Activated naive CD8-positive, alpha-beta T cell treated with anti-CD3 and anti-CD28 coated beads, Interleukin-2, amount 10 ng/mL, durations not matched to agents 7 days and 5 days (primary cell): ENCODE measurements around the gene ITPRID1. TPM values are rescaled to one million over a fixed set of nuclear protein-coding genes. Genes with fewer than 3 reads are reported as not detected.

Source experiments
- ATAC-seq: fragments of 150-1000 bp; cut with Tn5 transposase; one replicate; pipeline ENCODE4 v1.10.0; 2021; ENCODE audit warnings: low read depth, moderate library complexity
- POLR2A ChIA-PET: fragments of 350-600 bp; sonication (Branson Sonifier 250); formaldehyde crosslinking; loops from one replicate; lab custom pipeline; 2021; ENCODE audit warnings: antibody characterized with exemption; lab: Charles Lee
- DNase-seq: peaks from one replicate; pipeline ENCODE4 v3.0.0; 2021
- H3K27ac Mint-ChIP-seq: one replicate; pipeline ENCODE4 v1.8.0; 2022; ENCODE audit warnings: mild to moderate bottlenecking, mixed read lengths
- H3K27me3 Mint-ChIP-seq: one replicate; pipeline ENCODE4 v1.8.0; 2022; ENCODE audit warnings: mild to moderate bottlenecking, moderate library complexity, mixed read lengths
- H3K36me3 Mint-ChIP-seq: one replicate; pipeline ENCODE4 v1.8.0; 2021; ENCODE audit warnings: mild to moderate bottlenecking, mixed read lengths
- H3K4me1 Mint-ChIP-seq: one replicate; pipeline ENCODE4 v1.8.0; 2021; ENCODE audit warnings: mixed read lengths
- H3K4me3 Mint-ChIP-seq: one replicate; pipeline ENCODE4 v1.8.0; 2022; ENCODE audit warnings: mild to moderate bottlenecking, moderate library complexity, mixed read lengths
- H3K9me3 Mint-ChIP-seq: one replicate; pipeline ENCODE4 v1.8.0; 2021; ENCODE audit warnings: mixed read lengths
- total RNA-seq, 2 experiments: library from RNA; stranded (reverse); gene quantifications; one replicate each; pipeline ENCODE4 v1.2.3, GENCODE V29; 2021

ITPRID1 gene
- total RNA-seq, 2 experiments from 2014 or later: not detected

DNA sequence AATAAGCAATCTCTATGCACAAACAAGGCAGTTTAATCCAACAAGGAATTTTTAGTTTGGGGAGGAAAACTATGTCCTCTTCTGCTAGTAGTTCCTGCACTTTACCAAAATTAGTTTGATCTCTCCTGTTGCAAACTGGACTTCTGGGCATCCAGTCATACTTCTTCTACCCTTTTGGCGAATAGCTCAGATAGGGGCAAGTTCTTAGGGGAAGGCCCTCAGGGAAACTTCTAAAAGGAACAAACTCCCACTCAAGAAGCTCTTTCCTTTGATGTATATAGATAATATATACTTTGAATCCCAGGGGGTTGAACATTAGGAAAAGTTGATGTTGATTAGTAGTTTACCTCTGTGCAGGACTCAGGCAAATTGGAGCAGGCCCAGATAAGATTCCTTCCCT is 151.7 kb downstream of the ITPRID1 start:
- Mint-ChIP-seq H3K9me3 (peaks cover 3% of the 10 kb centered on the region), H3K4me3 (no peak overlapping the region), H3K4me1 (no peaks in the 10 kb centered on the region), H3K27me3 (no peaks in the 10 kb centered on the region), H3K36me3 (no peaks in the 10 kb centered on the region), H3K27ac (no peak overlapping the region)
- POLR2A ChIA-PET: no interaction called here
- DNase-seq (no peak), ATAC-seq (no peak)

DNA sequence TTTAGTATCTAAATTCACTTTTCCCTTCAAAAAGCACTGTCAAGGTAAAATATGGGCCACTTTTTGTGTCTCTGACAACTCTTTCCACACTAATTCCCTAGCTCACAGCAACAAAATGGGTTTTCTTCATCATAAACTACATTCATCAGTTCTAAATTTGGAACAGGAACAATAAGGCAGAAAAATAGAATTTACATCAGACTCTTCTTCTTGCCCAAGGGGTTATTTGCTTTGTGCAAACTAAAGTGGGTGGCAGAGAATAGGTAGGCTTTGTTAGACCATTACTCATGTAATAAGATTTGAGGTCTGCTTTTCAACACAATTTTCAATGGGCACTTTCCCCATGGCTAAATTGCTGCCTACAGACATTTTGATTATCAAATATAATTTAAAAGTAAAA is 155.6 kb downstream of the ITPRID1 start:
- Mint-ChIP-seq H3K4me3 (no peak overlapping the region), H3K36me3 (no peaks in the 10 kb centered on the region), H3K27ac (no peak overlapping the region), H3K9me3 (no peaks in the 10 kb centered on the region), H3K4me1 (no peaks in the 10 kb centered on the region), H3K27me3 (no peaks in the 10 kb centered on the region)
- ATAC-seq (no peak), DNase-seq (no peak)
- POLR2A ChIA-PET: no interaction called here

DNA sequence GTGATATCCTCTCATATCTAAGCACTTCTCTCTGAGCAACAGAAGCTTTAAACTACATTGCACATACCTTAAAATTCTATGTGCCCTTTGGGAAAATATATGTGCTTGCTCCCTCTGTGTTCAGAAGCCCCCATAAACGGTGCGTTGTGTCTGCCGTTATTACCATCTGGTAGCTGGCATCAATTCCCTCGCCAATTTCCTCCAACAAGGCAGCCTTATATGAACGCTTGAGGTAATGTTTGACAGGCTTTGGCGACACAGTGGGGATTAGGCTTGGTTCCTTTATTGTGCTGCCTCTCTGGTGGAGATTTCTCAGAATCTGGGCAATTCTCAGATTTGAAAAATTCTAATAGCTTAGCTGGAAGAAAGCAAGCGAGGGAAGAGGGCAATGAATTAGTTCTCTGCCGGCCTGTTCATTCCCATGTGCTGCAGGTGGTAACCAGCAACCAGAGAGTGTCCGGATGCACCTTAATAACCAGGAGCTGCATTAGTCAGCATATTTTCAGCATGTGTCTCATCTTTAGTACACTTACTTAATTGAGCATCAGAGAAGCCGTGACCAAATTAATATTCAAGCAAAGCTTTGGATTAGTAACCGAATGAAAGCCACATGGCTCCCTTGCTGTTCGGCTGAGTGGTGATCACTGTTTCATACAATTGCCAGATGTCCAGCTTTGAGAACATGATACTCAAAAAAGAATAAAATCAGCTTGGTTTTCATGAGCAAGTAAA is 165.8 kb downstream of the ITPRID1 start:
- no peaks in the 10 kb centered on the region for H3K36me3 Mint-ChIP-seq
- H3K4me1 Mint-ChIP-seq: no peaks in the 10 kb centered on the region
- no peaks in the 10 kb centered on the region for H3K9me3 Mint-ChIP-seq
- ATAC-seq (no peak), DNase-seq (no peak)
- POLR2A ChIA-PET: no interaction called here
- H3K27ac Mint-ChIP-seq: no peak overlapping the region
- no peak overlapping the region for H3K4me3 Mint-ChIP-seq
- H3K27me3 Mint-ChIP-seq: no peaks in the 10 kb centered on the region

DNA sequence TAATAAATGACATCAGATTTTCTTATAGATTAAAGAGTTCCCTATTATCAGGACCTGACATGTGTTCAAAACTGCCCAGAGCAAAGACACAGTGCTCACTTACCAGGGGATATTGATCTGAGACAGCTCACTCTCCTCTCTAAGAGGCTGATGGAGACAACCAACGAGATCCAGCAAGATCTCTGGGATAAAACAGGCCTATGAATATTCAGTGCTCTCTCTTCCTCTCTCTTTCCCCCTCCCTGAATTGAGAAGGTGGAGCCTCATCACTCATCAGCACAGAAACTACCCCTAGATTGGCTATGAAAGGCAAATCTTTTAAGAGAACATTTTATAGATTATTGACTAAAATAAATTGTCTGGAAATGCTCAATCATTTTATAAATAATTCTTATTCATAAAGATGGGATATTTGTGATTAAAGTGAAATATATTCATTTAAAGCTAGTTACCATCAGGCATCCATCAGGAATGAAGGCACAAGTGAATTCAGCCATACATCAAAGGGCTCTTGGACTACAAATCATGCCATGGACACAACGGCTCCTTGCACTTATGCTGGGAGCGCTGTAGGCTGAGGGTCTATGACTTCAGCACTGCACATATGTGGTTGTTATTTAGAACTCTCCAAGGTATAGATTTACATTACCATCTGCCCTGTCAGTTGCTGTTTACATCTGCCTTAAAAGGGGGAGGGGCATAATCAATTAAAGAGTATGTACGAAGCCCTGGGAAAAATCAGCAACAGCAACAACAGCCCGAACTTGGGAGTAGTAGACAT is 169.7 kb downstream of the ITPRID1 start:
- POLR2A ChIA-PET: no interaction called here
- DNase-seq: no peak
- H3K27ac Mint-ChIP-seq: no peak overlapping the region
- H3K4me1 Mint-ChIP-seq: no peaks in the 10 kb centered on the region
- H3K36me3 Mint-ChIP-seq: no peaks in the 10 kb centered on the region
- H3K27me3 Mint-ChIP-seq: no peaks in the 10 kb centered on the region
- no peaks in the 10 kb centered on the region for H3K9me3 Mint-ChIP-seq
- ATAC-seq: no peak
- H3K4me3 Mint-ChIP-seq: no peak overlapping the region

DNA sequence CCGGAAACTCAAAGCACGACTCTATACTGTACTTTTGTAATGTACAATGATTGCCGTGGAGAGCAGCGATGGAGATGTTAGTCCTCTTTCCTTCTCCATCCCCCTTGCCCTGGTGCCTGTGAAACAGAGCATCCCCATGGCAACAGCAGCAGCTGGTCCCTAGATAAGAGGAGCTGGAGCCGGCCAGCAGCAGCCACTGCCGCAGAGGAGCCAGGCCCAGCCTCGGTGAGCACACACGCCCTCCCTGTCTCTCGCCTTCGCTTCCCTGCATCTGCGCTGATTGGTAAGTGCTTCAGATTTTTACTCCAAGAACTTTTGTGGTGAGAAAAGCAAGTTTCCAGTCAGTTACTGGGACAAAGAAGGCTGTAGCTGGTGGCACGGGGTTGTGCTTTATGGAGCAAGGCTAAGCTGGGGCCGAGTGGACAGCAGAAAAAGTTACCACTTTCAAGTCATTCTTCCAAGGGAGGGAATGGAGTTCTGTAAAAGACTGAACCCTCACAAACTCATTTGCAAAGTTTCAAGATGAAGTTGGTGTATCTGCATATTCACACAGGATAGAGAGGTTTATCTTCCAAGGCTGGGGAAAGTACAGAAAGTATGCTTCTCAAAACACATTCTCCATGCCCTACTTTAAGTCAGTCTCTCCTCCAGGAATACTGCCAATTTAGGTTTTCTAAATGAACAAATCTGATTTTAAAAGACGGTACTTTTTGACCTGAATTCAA is 173.3 kb downstream of the ITPRID1 start, which contains the start of gene PPP1R17:
Gene PPP1R17, plus strand, starts transcription at position 192 of the 725 bp plus-strand sequence. CDS start 5,227 bp downstream, outside the sequence.
- no peak for ATAC-seq
- H3K9me3 Mint-ChIP-seq: no peaks in the 10 kb centered on the region
- no peak for DNase-seq
- POLR2A ChIA-PET: no interaction called here
- H3K27me3 Mint-ChIP-seq: no peaks in the 10 kb centered on the region
- no peak within 1 kb of the TSS for H3K4me3 Mint-ChIP-seq
- no peaks in the 10 kb centered on the region for H3K36me3 Mint-ChIP-seq
- no peaks in the 10 kb centered on the region for H3K4me1 Mint-ChIP-seq
- H3K27ac Mint-ChIP-seq: no peak within 1 kb of the TSS

DNA sequence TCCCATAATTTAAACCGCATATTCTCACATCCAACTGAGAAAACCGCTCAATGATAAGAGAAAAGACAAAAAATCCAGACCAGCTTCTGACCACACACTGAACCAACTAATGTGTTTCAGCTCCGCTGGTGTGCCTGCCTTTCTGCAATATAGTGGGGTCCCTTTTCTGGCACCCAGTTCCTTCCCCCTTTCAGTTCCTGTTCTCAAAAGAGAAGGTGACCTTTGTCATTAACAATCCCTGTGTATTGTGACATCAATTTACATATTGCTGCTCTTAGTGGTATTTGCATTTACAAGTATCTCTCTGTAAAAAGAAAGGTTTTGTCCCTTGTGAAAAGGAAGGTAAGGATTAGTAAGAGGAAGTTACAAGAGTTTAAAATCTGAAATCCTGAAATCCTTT is 174.5 kb downstream of the ITPRID1 start:
- Mint-ChIP-seq H3K9me3 (no peaks in the 10 kb centered on the region), H3K36me3 (no peaks in the 10 kb centered on the region), H3K4me1 (no peaks in the 10 kb centered on the region), H3K27me3 (no peaks in the 10 kb centered on the region), H3K4me3 (no peak overlapping the region), H3K27ac (no peak overlapping the region)
- POLR2A ChIA-PET: no interaction called here
- ATAC-seq (no peak), DNase-seq (no peak)

DNA sequence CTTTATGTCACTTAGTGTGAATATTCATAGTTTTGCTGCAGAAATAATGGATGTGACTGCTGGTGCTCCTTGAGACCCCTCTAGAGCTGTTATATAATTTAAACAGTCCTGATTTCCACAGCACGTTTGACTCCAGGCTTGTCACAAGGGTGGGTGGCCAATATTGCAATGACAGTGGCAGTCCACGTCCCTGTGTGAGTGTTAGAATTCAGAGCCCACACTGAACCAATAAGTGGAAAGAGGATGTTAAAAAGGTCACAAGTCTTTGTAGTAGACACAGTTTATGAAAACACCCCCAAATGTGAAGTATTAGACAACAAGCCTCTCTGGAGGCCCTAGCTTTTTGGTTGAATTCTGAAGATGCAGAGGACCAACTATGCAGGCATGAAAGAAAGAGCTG is 175.1 kb downstream of the ITPRID1 start:
- no peaks in the 10 kb centered on the region for H3K4me1 Mint-ChIP-seq
- H3K9me3 Mint-ChIP-seq: no peaks in the 10 kb centered on the region
- no peak for DNase-seq
- POLR2A ChIA-PET: no interaction called here
- H3K36me3 Mint-ChIP-seq: no peaks in the 10 kb centered on the region
- no peak overlapping the region for H3K4me3 Mint-ChIP-seq
- no peak for ATAC-seq
- H3K27ac Mint-ChIP-seq: no peak overlapping the region
- H3K27me3 Mint-ChIP-seq: no peaks in the 10 kb centered on the region

DNA sequence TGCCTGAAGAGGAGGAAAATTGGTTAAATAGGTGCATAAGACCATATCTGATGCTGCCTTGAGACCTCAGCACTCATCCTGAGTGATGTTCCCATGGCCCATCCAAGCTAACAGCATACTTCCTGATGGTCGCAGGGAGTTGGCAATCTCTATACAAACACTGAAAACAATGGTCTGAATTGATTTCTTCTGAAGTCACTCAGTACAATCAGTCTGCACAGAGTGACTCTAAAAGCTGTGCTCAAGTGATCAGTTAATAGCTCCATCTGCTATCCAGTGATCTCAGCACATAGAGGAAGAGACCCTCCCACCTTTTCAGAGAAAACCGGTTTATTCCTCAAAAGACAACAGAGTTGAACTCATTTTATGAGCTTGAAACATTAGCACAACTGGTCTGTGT is 177.0 kb downstream of the ITPRID1 start:
- no peak overlapping the region for H3K4me3 Mint-ChIP-seq
- POLR2A ChIA-PET: no interaction called here
- no peaks in the 10 kb centered on the region for H3K27me3 Mint-ChIP-seq
- no peaks in the 10 kb centered on the region for H3K36me3 Mint-ChIP-seq
- no peak for ATAC-seq
- no peak overlapping the region for H3K27ac Mint-ChIP-seq
- no peak for DNase-seq
- H3K4me1 Mint-ChIP-seq: no peaks in the 10 kb centered on the region
- no peaks in the 10 kb centered on the region for H3K9me3 Mint-ChIP-seq

DNA sequence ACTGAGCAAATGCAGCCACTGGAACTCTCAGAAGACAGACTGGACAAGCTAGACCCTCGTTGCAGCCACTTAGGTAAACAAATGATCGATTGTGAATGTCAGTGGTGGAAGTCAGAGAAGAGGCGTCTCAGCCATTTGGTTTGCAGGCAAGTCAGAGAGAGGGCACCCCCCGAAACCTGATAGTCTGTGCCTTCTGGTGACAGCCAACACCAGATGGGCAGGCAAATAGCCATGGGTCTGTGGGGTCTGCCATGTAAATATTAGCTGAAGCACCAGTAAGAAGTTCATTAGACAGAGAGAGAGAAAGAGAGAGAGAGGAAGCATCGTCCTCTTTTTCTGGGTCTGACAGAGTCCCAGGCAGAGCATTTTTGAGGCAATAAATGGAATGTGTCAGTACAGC is 178.6 kb downstream of the ITPRID1 start:
- POLR2A ChIA-PET: no interaction called here

DNA sequence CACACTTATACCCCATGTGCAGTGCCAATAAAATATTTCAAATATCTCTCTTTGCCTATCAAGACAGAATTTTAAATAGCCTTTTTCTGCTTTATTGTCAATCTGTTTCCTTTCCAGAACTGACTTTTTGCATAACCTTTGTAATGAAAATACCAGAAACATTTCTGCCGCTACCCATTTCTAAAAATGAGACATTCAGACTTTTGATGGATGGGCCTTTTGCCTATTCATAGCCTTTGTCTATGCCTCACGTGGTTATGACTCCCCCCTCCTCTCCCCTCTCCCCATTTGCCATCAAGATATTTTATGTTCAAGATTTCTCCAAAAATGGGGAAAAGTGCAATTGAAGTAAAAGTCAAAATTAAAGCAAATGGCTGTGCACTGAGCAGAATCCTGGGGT is 179.0 kb downstream of the ITPRID1 start:
- H3K27ac Mint-ChIP-seq: no peak overlapping the region
- H3K4me3 Mint-ChIP-seq: no peak overlapping the region
- H3K4me1 Mint-ChIP-seq: no peaks in the 10 kb centered on the region
- no peaks in the 10 kb centered on the region for H3K9me3 Mint-ChIP-seq
- H3K36me3 Mint-ChIP-seq: no peaks in the 10 kb centered on the region
- DNase-seq: no peak
- POLR2A ChIA-PET: no interaction called here
- ATAC-seq: no peak
- no peaks in the 10 kb centered on the region for H3K27me3 Mint-ChIP-seq

More for the DNA sequence above, 178.6 kb downstream of the ITPRID1 start:
- DNase-seq: no peak
- Mint-ChIP-seq H3K4me1 (no peaks in the 10 kb centered on the region), H3K9me3 (no peaks in the 10 kb centered on the region), H3K27me3 (no peaks in the 10 kb centered on the region), H3K36me3 (no peaks in the 10 kb centered on the region), H3K4me3 (no peak overlapping the region), H3K27ac (no peak overlapping the region)
- ATAC-seq: no peak

DNA sequence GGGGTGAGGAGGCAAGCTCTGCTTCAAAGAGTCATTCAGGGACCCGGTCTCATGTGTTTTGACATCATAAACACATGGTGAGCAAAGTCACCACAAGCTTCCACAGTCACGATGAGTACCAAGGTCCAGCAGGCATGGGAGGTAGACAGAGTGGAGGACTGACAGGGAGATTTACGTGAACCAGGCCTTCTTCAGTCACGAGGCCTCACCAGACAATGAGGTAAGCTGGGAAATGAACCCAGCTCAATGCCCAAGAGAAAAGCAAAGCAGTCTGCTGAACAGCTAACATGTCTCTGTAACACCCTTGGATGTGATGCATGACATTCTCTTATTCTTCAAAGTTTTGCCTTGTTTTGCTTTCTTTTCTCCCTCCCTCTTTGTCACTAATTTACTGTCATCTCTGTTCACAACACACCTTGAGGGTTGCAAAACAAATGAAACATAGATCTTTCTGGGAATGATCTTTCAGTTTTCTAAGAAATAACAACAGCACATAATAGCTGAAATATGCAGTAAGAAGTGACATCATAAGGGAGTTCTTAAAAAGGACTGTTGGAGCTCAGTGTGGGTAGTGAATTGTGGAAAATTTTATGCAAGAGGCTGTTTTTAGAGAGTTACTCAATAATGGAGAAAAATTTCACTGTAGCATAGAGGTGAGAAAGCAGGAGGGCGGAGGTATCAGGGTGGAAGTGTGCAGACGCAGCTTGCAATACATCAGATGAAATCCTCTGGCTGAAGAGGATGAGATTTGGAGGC is 182.1 kb downstream of the ITPRID1 start:
- ATAC-seq (no peak), DNase-seq (no peak)
- no peak overlapping the region for H3K4me3 Mint-ChIP-seq
- H3K9me3 Mint-ChIP-seq: peaks cover under 1% of the 10 kb centered on the region
- H3K27ac Mint-ChIP-seq: no peak overlapping the region
- H3K36me3 Mint-ChIP-seq: no peaks in the 10 kb centered on the region
- H3K4me1 Mint-ChIP-seq: no peaks in the 10 kb centered on the region
- no peaks in the 10 kb centered on the region for H3K27me3 Mint-ChIP-seq
- POLR2A ChIA-PET: no interaction called here

DNA sequence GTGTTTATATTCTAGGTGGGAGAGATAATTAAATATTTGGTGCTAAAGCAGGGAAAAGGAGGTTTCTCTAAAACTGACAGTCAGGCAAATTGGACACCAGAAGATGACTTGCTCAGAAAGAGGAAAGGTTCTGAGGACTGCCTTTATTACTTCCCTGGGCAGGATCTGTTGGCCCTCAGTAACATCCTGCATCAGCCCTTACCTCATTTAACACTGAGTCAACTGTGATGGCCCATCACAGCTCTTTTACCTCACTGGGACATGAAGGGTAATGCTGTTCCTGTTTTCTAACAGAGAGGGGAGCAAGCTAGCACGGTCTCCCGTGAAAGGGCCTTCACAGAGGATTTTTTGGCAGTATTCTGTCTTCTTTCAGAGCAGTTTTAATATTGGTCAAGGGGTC is 185.2 kb downstream of the ITPRID1 start:
- ATAC-seq: no peak
- Mint-ChIP-seq H3K36me3 (no peaks in the 10 kb centered on the region), H3K4me3 (no peak overlapping the region), H3K27me3 (no peaks in the 10 kb centered on the region), H3K4me1 (no peaks in the 10 kb centered on the region), H3K27ac (no peak overlapping the region), H3K9me3 (peaks cover 3% of the 10 kb centered on the region)
- no peak for DNase-seq
- POLR2A ChIA-PET: no interaction called here

DNA sequence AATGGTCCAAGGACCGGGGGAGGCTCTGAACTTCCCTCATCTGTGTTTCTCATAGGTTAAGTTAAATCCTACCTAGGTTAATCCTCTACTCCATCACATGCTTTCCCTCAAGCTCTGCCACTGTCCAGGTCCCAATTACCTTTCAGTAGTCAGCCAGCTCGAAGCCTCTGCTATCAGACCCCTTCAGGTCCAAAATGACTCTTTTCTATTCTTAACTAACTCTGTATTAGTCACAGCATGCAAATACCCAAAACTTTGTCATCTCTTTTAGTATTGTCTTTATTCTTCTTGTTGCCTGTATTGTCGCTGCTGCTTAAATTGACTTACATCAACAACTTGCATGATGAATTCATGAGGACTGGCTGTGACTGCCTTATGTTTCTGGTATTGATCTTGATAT is 188.5 kb downstream of the ITPRID1 start:
- no peaks in the 10 kb centered on the region for H3K27me3 Mint-ChIP-seq
- DNase-seq (no peak), ATAC-seq (no peak)
- H3K9me3 Mint-ChIP-seq: peaks cover 3% of the 10 kb centered on the region
- no peaks in the 10 kb centered on the region for H3K4me1 Mint-ChIP-seq
- H3K4me3 Mint-ChIP-seq: no peak overlapping the region
- H3K36me3 Mint-ChIP-seq: no peaks in the 10 kb centered on the region
- POLR2A ChIA-PET: no interaction called here
- no peak overlapping the region for H3K27ac Mint-ChIP-seq
